GM12874 (cell line): ENCODE data around the gene TXNRD2.

Experiments used
- CTCF ChIP-seq: IDR thresholded peaks from 2 replicates; pipeline ENCODE4 v1.5.1; 2011; ENCODE audit warnings: low read depth, mild to moderate bottlenecking, control low read depth, low read length, moderate library complexity; ENCODE audit not compliant: insufficient read depth

TXNRD2 gene

GRCh38 chr22:19843107-19843856, 98.3 kb downstream of the TXNRD2 start:
- no peak for TF ChIP-seq CTCF

GRCh38 chr22:19842393-19843106, 99.1 kb downstream of the TXNRD2 start:
- no peak for TF ChIP-seq CTCF

GRCh38 chr22:19841641-19842392, 99.8 kb downstream of the TXNRD2 start:
- no peak for TF ChIP-seq CTCF

- no peak for TF ChIP-seq CTCF
These were observed 100.5 kb downstream of the TXNRD2 start for GRCh38 chr22:19840955-19841640.

GRCh38 chr22:19840059-19840458, 101.6 kb downstream of the TXNRD2 start:
- no peak for TF ChIP-seq CTCF

GRCh38 chr22:19837915-19838314, 103.7 kb downstream of the TXNRD2 start:
- TF ChIP-seq CTCF, result no peak

GRCh38 chr22:19836512-19836911, 105.1 kb downstream of the TXNRD2 start:
- no peak for TF ChIP-seq CTCF
